ENCODE results near the gene CD300LD.

GRCh38 chr17:74531231-74531761 is 60.8 kb downstream of the CD300LD start, which contains the start of gene CD300LB:
- no peak for TF ChIP-seq ZNF350 (tag by site-specific recombination; IDR thresholded peaks at IDR 0.05)
- no peak for TF ChIP-seq ZNF704 (tag by site-specific recombination; IDR thresholded peaks at IDR 0.05)
- TF ChIP-seq ZNF621 (tag by site-specific recombination; IDR thresholded peaks at IDR 0.05), result no peak

Data from HEK293 (cell line).